Colonic mucosa (tissue), 4 donors: Measurements from ENCODE around the gene SYT1. TPM values are rescaled to one million over a fixed set of nuclear protein-coding genes. Genes with fewer than 3 reads are reported as not detected.

Experiments
- DNase-seq: peaks from one replicate; pipeline ENCODE4 v3.0.0-alpha.2; 2020
- H3K27ac ChIP-seq: fragments of 200-600 bp; one replicate; pipeline ENCODE4 v1.8.0; 2021
- H3K27me3 ChIP-seq: fragments of 200-600 bp; one replicate; pipeline ENCODE4 v1.8.0; 2021
- H3K36me3 ChIP-seq: fragments of 200-600 bp; one replicate; pipeline ENCODE4 v1.8.0; 2021
- H3K4me1 ChIP-seq: fragments of 200-600 bp; one replicate; pipeline ENCODE4 v1.8.0; 2021; ENCODE audit warnings: mild to moderate bottlenecking
- H3K4me3 ChIP-seq: fragments of 200-600 bp; one replicate; pipeline ENCODE4 v1.8.0; 2021
- H3K9ac ChIP-seq, 2 donors: one replicate each; pipeline ENCODE4 v1.7.0; 2013; ENCODE audit warnings: control low read depth in 2 of 2, low read depth in 2 of 2, low read length in 2 of 2
- H3K9me3 ChIP-seq: fragments of 200-600 bp; one replicate; pipeline ENCODE4 v1.8.0; 2021
- intact Hi-C: fragments of 100-400 bp; cut with DNase I; formaldehyde crosslinking; loops from one replicate; pipeline ENCODE4 v1.14.1; 2022
- total RNA-seq, 2 donors: library from RNA; stranded (reverse); fragmentation: NEBNext Ultra II Directional in 1 of 2; extraction: Animal tissue kit (Norgen Biotek cat#: 25700) in 1 of 2; gene quantifications; one replicate each; pipeline ENCODE4 v1.2.1, GENCODE V29; 2021
- TF ChIP-seq, protein P1 (sequence below): fragments of 200-600 bp; IDR thresholded peaks from one replicate; pipeline ENCODE4 v1.8.0; 2022; ENCODE audit warnings: antibody characterized with exemption, mild to moderate bottlenecking
- donor health status: healthy.
- donor health status: DM: no; HTN: no; CAD: no.
- donor health status: DM: no; HTN: no; CAD: no.

SYT1 gene
- total RNA-seq, 2 donors from 2014 or later = 0.94 to 3.2 TPM

GRCh38 chr12:79236920-79237319, 372.3 kb downstream of the SYT1 start:
- intact Hi-C loops = no loop called here
- no peaks in the 10 kb centered on the region for H3K27me3 ChIP-seq
- no peaks in the 10 kb centered on the region for H3K4me1 ChIP-seq
- H3K9ac ChIP-seq = no peak overlapping the region
- TF ChIP-seq, protein P1, sequence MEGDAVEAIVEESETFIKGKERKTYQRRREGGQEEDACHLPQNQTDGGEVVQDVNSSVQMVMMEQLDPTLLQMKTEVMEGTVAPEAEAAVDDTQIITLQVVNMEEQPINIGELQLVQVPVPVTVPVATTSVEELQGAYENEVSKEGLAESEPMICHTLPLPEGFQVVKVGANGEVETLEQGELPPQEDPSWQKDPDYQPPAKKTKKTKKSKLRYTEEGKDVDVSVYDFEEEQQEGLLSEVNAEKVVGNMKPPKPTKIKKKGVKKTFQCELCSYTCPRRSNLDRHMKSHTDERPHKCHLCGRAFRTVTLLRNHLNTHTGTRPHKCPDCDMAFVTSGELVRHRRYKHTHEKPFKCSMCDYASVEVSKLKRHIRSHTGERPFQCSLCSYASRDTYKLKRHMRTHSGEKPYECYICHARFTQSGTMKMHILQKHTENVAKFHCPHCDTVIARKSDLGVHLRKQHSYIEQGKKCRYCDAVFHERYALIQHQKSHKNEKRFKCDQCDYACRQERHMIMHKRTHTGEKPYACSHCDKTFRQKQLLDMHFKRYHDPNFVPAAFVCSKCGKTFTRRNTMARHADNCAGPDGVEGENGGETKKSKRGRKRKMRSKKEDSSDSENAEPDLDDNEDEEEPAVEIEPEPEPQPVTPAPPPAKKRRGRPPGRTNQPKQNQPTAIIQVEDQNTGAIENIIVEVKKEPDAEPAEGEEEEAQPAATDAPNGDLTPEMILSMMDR = no peak
- H3K27ac ChIP-seq = no peak overlapping the region
- no peaks in the 10 kb centered on the region for H3K36me3 ChIP-seq
- no peak overlapping the region for H3K4me3 ChIP-seq
- H3K9me3 ChIP-seq = no peaks in the 10 kb centered on the region
- DNase-seq = no peak

- Histone ChIP-seq H3K4me3 (no peak overlapping the region), H3K9ac (no peak overlapping the region), H3K36me3 (no peaks in the 10 kb centered on the region), H3K27ac (no peak overlapping the region), H3K9me3 (no peaks in the 10 kb centered on the region), H3K4me1 (no peaks in the 10 kb centered on the region), H3K27me3 (no peaks in the 10 kb centered on the region)
- TF ChIP-seq, protein P1 = no peak
- intact Hi-C loops = no loop called here
- no peak for DNase-seq
These were observed 373.7 kb downstream of the SYT1 start for GRCh38 chr12:79238246-79238645.

DNA sequence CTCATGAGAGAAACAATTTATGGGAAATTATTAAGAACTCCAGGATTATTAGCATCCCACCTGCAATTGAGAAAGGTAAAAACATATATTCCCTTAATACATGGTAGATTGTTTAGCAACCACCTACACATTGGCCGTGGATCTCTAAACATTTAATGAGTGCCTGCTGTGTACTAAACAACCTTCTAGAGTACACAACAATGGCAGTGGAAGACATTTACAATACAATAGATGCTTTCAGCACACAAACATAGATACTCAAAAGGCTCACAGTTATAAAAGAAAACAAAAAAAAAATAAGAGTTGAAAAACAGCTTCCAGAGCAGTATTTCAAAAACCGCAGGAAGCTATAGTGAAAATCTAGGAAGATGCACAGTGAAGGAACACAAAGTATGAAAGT, 382.9 kb downstream of the SYT1 start:
- DNase-seq = no peak
- Histone ChIP-seq H3K9ac (no peak overlapping the region), H3K27ac (no peak overlapping the region), H3K9me3 (no peaks in the 10 kb centered on the region), H3K36me3 (no peaks in the 10 kb centered on the region), H3K4me3 (no peak overlapping the region), H3K27me3 (no peaks in the 10 kb centered on the region), H3K4me1 (no peaks in the 10 kb centered on the region)
- intact Hi-C loops = no loop called here
- TF ChIP-seq, protein P1 = no peak

DNA sequence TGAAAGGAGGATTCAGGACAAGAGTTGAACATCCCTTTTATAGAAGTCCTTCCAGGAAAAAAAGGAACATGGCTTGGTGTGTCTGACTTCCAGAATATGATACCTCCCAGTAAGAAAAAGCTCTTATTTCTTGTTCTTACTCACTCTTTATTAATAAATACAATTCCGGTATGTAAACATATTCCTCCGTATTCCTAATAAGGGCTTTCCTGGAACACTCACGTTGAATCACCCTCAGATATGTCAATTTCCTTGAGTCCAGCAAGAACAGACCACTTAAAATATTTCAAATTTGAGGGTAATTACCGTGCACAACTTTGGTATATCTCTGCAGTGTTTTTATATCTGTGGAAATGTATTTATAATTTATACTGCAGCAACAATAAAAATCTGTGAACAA, 385.6 kb downstream of the SYT1 start:
- Histone ChIP-seq H3K4me1 (no peaks in the 10 kb centered on the region), H3K4me3 (no peak overlapping the region), H3K9ac (no peak overlapping the region), H3K36me3 (no peaks in the 10 kb centered on the region), H3K9me3 (no peaks in the 10 kb centered on the region), H3K27ac (no peak overlapping the region), H3K27me3 (no peaks in the 10 kb centered on the region)
- DNase-seq = no peak
- TF ChIP-seq, protein P1 = no peak
- intact Hi-C loops = no loop called here

- intact Hi-C loops = no loop called here
- DNase-seq = no peak
- Histone ChIP-seq H3K4me3 (no peak overlapping the region), H3K4me1 (no peaks in the 10 kb centered on the region), H3K9me3 (no peaks in the 10 kb centered on the region), H3K36me3 (no peaks in the 10 kb centered on the region), H3K27ac (no peak overlapping the region), H3K9ac (no peak overlapping the region), H3K27me3 (no peaks in the 10 kb centered on the region)
- TF ChIP-seq, protein P1 = no peak
These were observed 386.6 kb downstream of the SYT1 start for GRCh38 chr12:79250960-79251755.
